ENCODE results near the gene SSH3. TPM values are rescaled to one million over a fixed set of nuclear protein-coding genes. Genes with fewer than 3 reads are reported as not detected.
A peak's percentile ranks its signal among the peaks of the same experiment; 100 is the strongest.

Gene SSH3
- total RNA-seq, 1 donor from 2014 or later = 7.3 TPM

DNA sequence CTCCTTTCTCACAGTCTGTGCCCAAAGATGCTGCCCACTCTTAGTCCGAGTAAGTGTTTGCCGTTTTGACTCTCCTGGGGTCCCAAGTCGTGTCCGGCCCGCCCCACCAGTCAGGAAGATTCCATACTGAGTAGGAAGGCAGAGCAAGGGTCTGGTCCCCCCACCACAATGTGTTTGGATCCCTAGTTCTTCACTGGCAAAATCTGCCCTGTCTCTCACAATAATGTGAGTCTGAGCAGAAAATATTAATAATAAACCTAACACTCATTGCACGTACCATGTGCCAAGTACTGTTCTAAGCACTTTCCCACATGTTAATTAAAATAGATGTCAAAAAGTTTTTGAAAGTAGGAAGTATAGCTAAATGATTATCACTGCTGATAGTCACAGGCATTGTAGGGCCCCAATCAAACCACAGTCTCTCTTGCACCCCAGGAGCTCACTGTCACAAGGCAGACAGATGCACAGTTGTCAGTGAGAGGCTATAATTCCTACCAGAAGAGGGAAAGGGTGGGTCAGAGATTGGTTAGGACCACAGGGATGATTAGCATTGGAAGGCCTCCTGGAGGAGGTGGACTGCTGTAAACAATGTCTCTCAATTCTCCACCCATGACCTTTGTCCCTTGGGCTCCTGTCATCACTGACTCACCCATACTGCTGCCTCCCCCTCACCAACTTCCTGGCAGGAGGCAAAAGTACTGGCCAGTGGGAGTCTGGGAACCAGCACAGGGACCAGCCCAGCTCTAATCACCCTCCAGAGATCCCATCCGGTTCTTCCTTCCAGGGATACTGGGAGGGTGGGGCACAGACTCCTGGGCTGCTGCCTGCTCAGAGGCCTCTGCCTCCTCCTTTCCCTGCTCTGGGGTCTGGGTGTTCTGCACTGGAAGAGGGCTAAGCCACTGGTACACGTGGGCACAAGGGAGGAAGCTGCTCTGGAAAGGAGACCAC is 51.0 kb downstream of the SSH3 start:
- Mint-ChIP-seq H3K4me1 (ENCODE audit: unreplicated experiment) (peaks cover 49% of the 10 kb centered on the region), H3K4me3 (ENCODE audit: unreplicated experiment) (peak overlapping the region; percentile 91), H3K27ac (ENCODE audit: unreplicated experiment) (peak overlapping the region; percentile 97), H3K9me3 (ENCODE audit: unreplicated experiment) (no peaks in the 10 kb centered on the region), H3K36me3 (ENCODE audit: low read depth, unreplicated experiment) (no peaks in the 10 kb centered on the region), H3K27me3 (ENCODE audit: unreplicated experiment) (peaks cover 8% of the 10 kb centered on the region)
- DNase-seq (ENCODE audit: low spot score) = no peak
- TF ChIP-seq CTCF (IDR thresholded peaks at IDR 0.05; ENCODE audit: unreplicated experiment) = no peak

- Mint-ChIP-seq H3K9me3 (ENCODE audit: unreplicated experiment) (no peaks in the 10 kb centered on the region), H3K27ac (ENCODE audit: unreplicated experiment) (no peak overlapping the region), H3K4me1 (ENCODE audit: unreplicated experiment) (peaks cover 40% of the 10 kb centered on the region), H3K4me3 (ENCODE audit: unreplicated experiment) (no peak overlapping the region), H3K27me3 (ENCODE audit: unreplicated experiment) (peaks cover 5% of the 10 kb centered on the region), H3K36me3 (ENCODE audit: low read depth, unreplicated experiment) (no peaks in the 10 kb centered on the region)
- DNase-seq (ENCODE audit: low spot score) = no peak
- no peak for TF ChIP-seq CTCF (IDR thresholded peaks at IDR 0.05; ENCODE audit: unreplicated experiment)
Observed at GRCh38 chr11:67355023-67355793, 51.9 kb downstream of the SSH3 start.

DNA sequence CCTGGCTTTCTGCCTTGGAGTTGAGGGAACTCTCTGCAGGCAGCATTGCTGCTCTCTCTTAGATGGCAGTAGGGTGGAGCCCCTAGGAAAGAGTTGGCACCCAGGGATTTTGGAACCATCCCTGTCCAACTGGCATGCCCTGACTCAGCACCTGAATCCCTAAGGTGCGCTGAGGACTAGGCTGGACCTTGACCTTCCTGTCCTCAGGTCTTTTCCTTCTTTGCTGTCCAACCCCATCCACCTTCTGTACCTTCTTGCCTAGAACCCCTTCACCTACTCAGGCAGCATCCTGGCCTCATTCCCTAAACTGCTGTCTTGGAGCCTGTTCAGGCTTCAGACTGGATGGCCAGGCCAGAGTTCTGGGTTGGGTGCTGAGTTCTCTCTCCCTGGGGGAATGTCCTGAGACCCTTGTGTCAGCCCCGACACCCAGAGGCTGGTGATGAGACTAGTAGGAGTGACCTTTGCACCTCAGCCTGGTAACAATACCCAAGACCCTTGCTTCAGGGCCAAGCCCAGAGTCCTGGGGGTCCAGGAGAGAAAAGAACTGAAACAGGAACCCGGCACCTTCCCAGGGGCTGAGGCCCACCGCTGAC is 52.6 kb downstream of the SSH3 start:
- H3K27me3 Mint-ChIP-seq (ENCODE audit: unreplicated experiment) = peaks cover 5% of the 10 kb centered on the region
- H3K9me3 Mint-ChIP-seq (ENCODE audit: unreplicated experiment) = no peaks in the 10 kb centered on the region
- no peak for DNase-seq (ENCODE audit: low spot score)
- no peak overlapping the region for H3K27ac Mint-ChIP-seq (ENCODE audit: unreplicated experiment)
- no peak overlapping the region for H3K4me3 Mint-ChIP-seq (ENCODE audit: unreplicated experiment)
- H3K4me1 Mint-ChIP-seq (ENCODE audit: unreplicated experiment) = peaks cover 38% of the 10 kb centered on the region
- TF ChIP-seq CTCF (IDR thresholded peaks at IDR 0.05; ENCODE audit: unreplicated experiment) = no peak
- no peaks in the 10 kb centered on the region for H3K36me3 Mint-ChIP-seq (ENCODE audit: low read depth, unreplicated experiment)

- Mint-ChIP-seq H3K9me3 (ENCODE audit: unreplicated experiment) (no peaks in the 10 kb centered on the region), H3K27ac (ENCODE audit: unreplicated experiment) (peak overlapping the region; percentile 58), H3K36me3 (ENCODE audit: low read depth, unreplicated experiment) (no peaks in the 10 kb centered on the region)
Observed at GRCh38 chr11:67356387-67356863, 53.1 kb downstream of the SSH3 start.

More at GRCh38 chr11:67356387-67356863, 53.1 kb downstream of the SSH3 start:
- peaks cover 33% of the 10 kb centered on the region for H3K4me1 Mint-ChIP-seq (ENCODE audit: unreplicated experiment)
- no peak overlapping the region for H3K4me3 Mint-ChIP-seq (ENCODE audit: unreplicated experiment)
- no peak for TF ChIP-seq CTCF (IDR thresholded peaks at IDR 0.05; ENCODE audit: unreplicated experiment)
- peaks cover 5% of the 10 kb centered on the region for H3K27me3 Mint-ChIP-seq (ENCODE audit: unreplicated experiment)
- DNase-seq (ENCODE audit: low spot score) = no peak

All from endothelial cell (in vitro differentiated cells).